Right lung (tissue), 5 donors: ENCODE measurements around the gene ACSL1. TPM values are rescaled to one million over a fixed set of nuclear protein-coding genes. Genes with fewer than 3 reads are reported as not detected.
"Not testable (repeated sequence)": the region's sequence is repeated elsewhere in the genome, so short reads cannot be mapped to it uniquely, and the experiment has no call there.

Experiments used
- DNase-seq, 2 donors: peaks; one replicate each; pipeline ENCODE4 v3.0.0-alpha.2; 2013
- polyA plus RNA-seq, 5 donors: library from polyadenylated mRNA; unstranded; fragments of 120-200 nt; gene quantifications; one replicate each; pipeline versions ENCODE4 v1.2.1 to v1.2.3, GENCODE V29; 2013; ENCODE audit warnings: inconsistent platforms in 1 of 5, low replicate concordance in 1 of 5; ENCODE audit not compliant: insufficient read length in 5 of 5, insufficient read depth in 1 of 5

ACSL1 gene
- polyA plus RNA-seq, 5 donors = 15.5 to 34.1 (median 21.6) TPM

DNA sequence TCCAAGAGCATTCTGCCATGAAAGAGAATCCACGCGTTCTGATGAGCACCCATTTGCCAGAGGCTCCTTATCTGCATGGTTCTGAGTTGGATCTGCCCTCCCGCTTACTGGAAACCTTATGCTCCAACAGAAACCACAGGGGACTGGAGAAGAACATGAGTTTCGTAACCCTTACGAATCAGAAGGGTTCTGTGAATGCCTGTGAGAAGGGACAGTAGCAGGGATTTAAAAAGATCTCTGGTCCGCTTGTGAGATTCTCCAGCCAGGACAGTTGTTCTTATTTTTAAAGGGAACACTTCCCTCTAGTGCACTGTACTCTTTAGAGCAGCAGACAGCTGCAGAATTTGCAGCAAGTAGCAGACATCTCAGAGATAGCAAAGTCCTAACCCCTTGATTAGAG lies 69.4 kb downstream of the ACSL1 start:
- DNase-seq = no peak

DNA sequence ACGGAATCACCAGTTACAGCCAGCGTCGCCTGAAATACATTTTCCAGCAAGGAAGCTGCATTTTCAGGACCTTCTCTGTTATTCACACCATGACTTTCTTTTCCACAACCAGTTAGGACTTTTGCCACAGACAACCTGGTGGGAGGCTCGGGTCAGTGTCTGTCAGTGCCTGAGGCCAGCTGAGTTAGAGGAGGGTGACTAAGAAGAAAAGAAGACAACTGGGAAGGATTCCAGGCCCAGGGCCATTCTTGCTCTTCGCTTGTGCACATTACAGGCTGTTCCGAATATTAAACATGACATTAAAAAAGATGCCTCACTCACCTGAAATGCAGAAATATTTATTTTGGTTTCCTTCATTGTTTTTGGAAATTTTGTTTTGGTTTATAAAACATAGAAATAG lies 70.5 kb downstream of the ACSL1 start:
- no peak for DNase-seq

DNA sequence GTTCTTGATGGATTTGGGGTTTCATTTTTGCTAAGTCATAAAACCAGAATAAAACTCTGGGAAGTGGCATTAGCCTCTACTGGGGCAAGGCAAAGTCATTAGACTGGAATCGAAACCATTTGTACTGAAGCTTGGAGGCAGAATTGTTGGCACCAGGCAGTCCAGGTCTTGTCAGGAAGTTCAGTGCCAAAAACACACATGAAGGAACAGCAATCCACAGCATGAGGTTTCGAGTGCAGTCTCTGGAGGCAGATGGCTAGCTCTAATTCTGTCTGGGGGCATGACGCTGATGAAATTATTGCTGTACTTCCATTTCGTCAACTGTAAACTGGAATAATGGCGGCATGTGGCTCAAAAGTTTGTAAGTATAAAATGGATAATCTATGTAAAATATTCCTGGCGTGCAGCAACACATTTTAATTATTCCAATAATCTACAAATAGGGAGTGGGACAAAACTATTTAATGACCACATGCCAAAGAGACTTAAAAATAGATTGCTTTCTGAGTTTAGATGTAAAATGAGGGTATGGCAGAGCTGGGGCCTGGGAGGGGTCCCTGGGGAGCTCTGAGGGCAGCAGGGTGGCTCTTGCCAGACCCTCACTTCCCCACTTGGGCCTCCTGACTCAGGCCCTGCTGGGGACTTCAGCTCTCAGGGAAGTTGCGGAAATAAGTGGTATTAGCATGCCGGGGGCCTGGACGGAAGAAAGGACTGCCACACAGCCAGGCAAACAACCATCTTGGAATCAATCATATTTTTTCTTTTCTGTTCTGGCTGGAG lies 73.1 kb downstream of the ACSL1 start:
- DNase-seq = no peak

DNA sequence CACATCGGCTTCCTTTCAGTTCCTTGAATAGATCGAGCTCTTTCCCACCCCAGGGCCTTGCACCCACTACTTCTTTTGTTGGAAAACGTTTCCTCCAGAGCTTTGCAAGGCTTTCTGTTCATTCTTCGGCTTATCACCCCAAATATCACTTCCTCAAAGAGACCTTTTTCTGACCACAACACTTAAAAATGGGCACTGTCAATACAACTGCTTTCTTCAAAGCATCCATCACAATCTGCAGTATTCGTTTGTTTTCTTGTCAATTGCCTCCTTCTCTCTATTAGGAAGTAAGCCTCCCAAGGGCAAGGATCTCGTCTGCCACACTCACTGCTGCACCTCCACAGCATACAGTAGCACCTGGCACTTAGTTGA lies 74.2 kb downstream of the ACSL1 start:
- DNase-seq = no peak

DNA sequence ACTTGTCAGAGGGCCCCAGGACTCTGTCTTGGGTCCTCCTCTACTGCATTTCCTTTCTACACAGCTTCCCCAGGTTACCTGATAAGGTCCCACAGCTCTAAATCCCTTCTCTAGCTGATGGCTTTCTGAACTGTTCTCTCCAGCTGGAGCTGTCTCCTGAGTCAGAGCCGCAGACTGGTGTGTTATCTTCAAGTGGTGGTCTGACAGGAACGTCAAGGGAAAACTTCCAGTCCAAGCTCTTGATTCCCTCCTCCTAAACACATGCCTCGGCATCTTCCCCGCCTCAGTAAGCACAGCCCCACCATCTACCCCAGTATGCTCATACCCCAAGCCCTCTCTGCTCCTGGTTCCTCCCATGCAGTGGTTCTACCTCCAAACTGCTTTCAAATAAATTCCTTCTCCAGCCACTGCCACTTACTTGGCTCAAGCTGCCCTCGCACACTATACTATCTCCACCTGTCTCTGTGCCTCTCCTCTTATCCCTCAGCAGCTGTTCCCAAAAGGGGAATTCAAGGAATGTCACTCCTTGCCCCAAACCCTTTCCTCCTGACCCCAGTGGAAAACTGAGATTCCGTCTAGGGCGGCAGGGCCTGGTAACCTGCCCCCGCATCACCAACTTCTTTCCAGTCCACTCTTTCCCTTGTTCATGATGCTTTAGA lies 74.7 kb downstream of the ACSL1 start:
- DNase-seq = no peak

DNA sequence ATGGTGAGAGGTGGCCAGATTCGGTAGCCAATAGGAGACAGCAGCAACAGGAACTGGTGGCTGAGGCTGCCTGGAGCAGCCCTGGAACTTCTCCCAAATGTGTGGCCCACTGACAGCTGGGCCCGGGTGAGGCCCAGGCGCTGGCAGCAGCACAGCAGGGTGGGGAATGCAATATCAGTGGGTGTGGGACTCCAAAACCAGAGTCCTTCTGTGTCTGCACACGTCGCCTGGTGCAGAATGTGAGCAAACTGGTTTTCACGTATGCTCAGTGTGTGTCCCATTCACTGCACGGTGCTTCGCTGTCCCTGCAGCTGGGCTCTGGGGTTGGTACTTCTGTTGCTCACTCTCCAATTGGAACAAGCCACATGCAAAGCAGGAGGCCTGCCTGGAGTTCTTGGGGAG lies 77.5 kb downstream of the ACSL1 start:
- DNase-seq = no peak

DNA sequence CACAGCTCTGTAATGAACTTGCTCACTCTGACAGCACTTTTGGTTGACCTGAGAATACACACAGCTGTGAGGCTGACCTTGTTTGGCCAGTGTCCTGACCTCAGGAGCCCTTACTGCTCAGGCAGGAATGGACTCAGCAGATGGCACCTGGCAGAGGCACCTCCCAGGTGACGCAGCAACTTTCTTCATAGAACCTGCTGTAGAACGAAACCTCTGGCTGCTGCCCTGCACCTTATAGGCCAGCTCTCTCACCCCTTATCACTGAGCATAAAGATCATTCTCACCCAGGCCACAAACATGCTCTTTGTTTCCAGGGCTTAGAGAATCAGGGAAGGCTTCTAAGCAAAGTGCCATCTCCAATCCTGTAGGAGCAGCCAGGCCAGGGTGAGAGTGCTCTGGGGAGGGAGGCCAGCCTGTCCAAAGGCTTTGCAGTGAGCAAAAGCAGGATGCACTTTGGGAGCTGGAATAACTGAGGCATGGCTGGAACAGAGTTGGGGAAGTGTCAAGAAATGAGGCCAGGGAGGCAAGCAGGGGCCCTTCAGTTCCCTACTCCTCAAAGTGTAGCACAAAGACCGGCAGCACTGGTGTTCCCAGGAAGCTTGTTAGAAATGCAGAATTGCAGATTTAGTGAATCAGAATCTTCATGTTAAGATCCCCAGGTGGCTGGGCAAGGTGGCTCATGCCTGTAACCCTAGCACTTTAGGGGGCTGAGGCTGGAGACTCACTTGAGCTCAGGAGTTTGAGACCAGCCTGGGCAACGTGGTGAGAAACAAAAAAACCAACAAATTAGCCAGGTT lies 78.5 kb downstream of the ACSL1 start:
- DNase-seq = no peak

DNA sequence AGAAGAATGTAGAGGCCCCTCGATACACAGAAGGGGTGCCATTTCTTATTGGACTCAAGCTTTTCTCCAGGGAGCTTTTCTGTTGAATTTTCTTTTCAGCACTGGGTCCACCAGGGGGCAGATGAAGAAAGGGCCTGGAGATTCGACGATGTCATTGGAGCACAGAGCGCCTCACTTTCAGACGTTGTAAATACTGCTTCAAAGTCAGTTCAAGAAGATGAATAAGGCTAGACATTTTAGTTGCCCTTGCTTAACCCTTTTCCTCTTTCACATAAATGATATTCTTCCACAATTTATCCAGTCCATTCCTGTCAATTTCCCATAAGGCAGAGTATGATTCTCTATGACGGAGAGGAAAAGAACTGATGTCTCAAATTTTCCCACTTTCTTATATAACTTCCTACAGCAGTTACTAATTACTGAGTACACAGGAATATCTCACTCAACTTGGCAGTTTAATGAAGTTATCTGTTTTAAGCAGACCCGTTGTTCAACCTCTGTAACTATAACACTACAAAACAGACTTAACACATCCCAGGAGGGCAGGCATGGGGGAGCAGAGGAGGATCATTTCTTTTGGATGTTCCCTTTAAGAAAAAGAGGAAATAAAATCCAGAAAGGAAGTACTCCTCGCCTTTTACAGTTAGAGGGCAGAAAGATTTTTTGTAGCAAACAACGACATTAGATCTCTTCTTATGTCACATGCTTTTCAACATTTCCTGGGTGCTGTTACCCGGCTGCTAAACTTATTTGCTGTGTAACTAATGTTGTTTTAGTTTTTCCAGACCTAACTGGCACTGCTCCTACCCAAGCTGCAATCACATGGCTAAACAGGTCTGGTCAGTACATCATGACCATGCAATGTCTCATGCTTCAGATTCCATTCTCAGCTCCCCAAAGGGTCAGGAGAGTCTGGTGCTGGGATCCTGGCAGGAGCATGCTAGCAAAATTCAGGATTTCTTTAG lies 79.7 kb downstream of the ACSL1 start:
- peak in 1 of 2 donors; percentile 66 for DNase-seq

DNA sequence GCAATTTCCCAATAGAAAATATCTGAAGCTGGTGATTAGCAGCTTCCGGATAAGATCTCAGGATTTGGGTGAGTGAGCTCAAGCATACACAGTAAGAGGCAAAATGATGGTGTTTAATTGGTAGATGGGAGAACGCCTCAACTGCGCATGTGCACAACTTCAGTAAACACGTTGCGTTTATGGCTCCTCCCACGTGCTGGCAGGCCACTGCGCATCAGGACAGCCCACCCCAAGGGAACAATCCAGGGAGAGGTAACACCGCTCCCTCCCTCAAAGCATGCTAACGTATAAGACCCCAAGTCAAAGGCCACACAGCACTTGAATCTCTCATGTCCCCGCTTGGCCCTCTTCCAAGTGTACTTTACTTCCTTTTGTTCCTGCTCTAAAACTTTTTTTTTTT lies 81.5 kb downstream of the ACSL1 start:
- no peak for DNase-seq

DNA sequence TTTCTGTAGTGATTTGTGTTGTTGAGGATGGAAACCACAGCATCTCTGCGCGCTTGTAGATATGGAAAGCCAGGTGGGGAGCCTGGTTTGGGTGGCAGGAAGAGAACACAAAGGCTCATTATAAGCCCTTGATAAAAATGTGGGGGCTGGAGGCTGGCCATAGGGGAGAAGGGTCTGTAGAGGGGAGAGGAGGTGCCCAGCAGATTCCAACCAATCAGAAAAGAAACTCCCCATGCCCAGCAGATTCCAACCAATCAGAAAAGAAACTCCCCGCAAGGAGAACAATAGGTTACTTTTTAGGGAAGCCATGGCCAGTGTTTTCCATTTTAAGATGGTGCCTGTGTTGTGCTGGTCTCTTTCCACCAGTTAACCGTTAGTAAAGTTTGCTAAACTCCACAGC lies 82.1 kb downstream of the ACSL1 start:
- no peak for DNase-seq

DNA sequence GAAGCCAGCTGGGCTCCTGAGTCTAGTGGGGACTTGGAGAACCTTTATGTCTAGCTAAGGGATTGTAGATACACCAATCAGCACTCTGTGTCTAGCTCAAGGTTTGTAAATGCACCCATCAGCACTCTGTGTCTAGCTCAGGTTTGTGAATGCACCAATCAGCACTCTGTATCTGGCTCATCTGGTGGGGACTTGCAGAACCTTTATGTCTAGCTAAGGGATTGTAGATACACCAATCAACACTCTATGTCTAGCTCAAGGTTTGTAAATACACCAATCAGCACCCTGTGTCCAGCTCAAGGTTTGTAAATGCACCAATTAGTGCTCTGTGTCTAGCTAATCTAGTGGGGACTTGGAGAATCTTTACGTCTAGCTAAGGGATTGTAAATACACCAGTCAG lies 84.1 kb downstream of the ACSL1 start:
- DNase-seq = not testable (repeated sequence)

DNA sequence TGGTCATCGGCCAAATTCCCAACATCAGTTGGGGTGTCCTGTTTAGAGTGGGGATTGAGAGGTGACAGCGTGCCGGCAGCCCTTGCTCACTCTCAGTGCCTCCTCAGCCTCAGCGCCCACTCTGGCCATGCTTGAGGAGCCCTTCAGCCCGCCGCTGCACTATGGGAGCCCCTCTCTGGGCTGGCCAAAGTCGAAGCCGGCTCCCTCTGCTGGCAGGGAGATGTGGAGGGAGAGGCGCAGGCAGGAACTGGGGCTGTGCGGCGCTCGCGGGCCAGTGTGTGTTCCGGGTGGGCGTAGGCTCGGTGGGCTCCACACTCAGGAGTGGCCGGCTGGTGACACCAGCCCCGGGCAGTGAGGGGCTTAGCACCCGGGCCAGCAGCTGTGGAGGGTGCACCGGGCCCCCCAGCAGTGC lies 84.8 kb downstream of the ACSL1 start:
- no peak for DNase-seq

DNA sequence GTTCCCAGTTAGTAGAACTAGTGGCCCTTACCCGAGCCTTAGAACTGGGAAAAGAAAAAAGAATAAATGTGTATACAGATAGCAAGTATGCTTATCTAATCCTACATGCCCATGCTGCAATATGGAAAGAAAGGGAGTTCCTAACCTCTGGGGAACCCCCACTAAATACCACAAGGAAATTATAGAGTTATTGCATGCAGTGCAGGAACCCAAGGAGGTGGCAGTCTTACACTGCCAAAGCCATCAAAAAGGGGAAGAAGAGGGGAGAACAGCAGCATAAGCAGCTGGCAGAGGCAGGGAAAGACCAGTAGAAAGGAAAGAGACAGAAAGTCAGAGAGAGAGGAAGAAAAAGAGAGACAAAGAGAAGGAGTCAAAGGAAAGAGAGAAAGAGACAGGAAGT lies 86.2 kb downstream of the ACSL1 start:
- DNase-seq = not testable (repeated sequence)

DNA sequence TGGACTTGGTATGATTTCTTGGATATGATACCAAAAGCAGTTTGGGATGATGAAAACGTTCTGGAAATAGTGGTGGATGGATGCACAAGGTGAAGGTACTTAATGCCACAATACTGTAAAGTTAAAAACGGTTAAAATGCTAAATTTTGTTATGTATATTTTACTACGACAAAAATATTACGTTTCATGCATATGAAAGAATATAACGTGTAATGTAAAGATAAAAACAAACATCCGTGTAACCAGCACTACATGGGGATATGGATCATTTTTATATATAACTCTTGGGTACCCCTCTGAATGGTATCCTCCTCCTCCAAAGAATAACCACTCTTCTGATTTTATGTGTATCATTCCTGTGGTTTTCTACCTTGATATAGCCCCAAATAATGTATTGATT lies 91.0 kb downstream of the ACSL1 start:
- no peak for DNase-seq

DNA sequence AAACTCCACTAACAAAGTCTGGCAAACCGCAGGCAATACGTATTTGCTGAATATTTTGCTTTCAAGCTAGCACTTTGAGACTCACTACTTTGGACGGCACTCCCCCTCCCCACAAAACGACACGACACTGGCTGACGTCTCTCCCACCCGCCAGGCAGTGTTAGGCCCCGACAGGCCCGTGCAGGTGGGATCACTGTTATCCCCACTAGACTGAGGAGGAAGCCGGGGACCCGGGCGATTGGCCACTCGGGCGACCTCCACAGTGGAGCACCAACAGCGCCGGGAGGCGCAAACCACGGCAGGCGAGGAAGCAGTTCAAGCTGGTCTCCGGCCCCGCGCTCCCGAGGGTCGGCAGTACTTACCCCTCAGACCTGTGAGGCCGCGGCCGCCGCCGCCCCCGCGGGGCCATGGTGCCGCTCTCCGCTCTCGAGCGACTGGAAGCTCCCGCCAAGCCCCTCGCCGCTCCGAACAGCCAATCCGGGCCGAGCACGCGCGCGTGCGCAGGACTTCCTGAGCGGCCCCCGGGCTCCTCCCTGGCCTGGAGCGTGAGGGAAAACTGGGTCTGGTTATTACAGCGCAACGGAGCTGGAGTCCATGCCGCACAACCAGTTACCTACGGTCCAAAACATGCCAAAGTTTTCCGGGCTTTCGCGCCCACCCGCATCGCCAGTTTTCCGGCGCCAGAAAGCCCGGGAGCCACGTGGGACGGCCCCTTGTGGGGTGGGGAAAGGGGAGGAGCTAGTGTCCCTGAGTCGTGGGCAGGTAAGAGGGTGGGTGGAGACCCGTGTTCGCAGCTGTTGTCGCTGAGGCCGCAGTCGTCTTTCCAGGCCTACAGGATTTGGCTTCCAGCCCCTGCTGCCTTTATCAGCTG lies 91.9 kb downstream of the ACSL1 start, which contains the start of gene CENPU:
Gene CENPU (minus strand): TSS at position 443 of the 871 bp plus-strand sequence. CDS start 34 bp downstream, at position 409.
- DNase-seq = peak; percentile 98 to 99

DNA sequence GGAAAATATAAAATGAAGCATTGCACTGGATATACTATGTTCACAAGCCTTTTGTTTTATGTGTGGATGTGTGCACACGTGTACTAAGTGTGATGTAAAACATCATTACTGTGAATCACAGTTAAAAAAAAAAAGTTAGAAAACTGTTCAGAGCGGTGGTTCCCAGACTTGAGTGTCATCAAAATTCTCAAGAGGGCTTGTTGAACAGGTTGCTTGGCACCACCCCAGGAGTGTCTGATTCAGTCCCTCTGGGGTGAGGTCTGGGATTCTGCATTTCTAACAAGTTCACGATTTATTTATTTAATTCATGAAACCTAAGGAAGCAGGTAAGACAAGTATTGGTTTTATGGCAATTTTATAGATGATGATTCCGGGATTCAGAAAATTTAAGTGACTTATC lies 93.6 kb downstream of the ACSL1 start:
- no peak for DNase-seq

DNA sequence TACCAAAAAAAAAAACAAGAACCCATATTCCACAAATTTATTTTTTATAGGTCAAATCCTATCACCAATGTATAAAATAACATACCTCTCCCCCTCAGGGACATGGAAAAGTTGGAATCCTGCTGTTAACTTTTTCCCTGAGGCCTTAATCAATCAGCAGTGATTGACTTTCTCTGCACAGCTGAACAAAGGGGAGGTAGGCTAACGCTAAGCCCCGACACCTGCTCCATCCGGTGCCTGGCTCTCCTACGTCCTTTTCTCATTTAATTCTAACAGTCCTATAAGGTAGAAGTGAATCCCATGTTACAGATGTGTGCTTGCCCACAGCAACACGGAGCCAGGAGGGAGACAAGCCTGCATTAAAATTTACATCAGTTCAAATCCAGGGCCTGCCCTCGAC lies 94.7 kb downstream of the ACSL1 start:
- no peak for DNase-seq

DNA sequence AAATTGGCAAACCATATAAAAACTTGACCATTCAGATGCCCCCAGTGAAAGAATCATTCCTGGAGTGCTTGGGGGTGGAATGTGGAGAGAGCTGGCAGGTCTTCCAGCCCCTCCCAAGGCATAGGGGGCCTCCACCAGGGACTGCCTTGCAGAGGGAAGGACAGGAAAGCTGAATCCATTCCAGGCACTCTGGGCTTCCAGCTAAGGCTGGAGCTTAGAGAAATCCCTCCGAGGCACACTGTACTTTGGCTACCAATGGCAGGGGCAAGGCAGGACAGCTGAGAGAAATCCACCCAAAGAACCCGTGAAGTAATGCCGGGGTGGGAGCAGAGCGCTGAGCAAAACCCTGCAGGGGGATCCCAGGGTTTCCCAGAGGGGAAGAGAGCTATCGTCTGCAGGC lies 95.8 kb downstream of the ACSL1 start:
- DNase-seq = no peak

DNA sequence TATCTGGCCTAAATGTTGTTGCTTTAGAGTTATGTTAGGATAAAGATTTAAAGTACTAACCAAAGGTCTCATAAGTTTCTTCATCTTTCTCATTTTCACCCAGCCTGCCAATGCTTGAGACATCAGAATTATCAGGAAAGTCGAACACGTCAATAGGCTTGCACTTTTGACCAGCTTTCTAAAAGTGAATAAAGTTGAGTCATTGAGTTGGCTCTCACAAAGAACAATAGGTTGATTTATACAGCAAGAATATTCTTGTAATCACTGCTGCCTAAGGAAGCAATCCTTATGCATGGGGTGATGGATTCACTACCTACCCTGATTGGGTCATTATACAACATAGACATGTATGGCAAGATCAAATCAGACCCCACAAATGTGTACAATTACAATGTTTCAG lies 96.9 kb downstream of the ACSL1 start:
- DNase-seq = no peak

DNA sequence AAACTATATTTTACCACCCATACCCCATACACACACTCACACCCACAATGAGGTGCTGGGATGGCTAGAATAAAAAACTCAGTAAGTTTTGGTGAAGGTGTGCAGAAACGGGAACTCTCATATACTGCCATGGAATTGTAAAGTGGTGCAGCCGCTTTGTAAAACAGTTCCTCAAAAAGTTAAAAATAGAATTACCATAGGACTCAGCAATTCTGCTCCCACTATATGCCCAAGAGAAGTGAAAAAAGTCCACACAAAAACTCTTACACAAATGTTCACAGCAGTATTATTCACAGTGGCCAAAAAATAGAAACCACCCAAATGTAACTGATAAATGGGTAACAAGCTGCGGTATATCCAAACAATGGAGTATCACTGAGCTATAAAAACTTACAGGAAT lies 98.3 kb downstream of the ACSL1 start:
- DNase-seq = no peak
